Ecto neural progenitor cell (in vitro differentiated cells): ENCODE measurements around the gene ZNF511.
A peak's percentile ranks its signal among the peaks of the same experiment; 100 is the strongest.
"Not testable (repeated sequence)": the region's sequence is repeated elsewhere in the genome, so short reads cannot be mapped to it uniquely, and the experiment has no call there.

Experiments used
- DNase-seq: peaks from one replicate; pipeline ENCODE4 v3.0.0-alpha.2; 2018; ENCODE audit warnings: low spot score

The ZNF511 gene

DNA sequence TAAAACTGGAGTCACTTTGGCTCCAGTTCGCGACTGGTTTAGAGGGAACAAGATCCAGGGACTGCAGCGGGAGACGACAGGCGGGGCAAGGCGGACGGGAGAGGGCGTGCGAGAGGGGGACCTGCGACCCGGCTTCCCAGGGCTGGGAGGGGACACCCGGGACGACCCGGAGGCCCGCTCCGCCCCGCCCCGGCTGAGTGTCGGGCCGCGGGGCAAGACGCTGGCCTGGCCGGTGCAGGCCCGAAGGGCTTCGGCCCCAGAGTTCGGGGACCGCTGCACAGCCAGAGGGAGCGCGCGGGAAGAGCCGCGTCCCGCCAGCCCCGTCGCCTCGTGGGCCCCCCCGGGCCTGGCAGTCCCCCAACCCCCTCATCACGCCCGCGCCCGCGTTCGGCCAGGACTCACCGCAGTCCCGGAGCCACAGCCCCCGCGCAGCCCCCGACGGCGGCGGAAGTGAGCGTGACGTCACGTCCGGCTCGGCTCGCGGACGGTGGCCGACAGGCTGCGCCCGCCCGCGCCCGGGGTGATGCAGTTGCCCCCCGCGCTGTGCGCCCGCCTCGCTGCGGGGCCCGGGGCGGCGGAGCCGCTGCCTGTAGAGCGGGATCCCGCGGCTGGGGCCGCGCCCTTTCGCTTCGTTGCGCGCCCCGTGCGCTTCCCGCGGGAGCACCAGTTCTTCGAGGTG lies at the start of gene ZNF511, which contains the start of gene TUBGCP2:
Gene ZNF511, plus strand, starts transcription at position 494 of the 679 bp plus-strand sequence. Its CDS starts 30 bp downstream, at position 524.
Gene TUBGCP2, minus strand, starts transcription at position 452 of the 679 bp plus-strand sequence. CDS start 5,931 bp downstream, outside the sequence.
- peak; percentile 92 for DNase-seq

- no peak for DNase-seq
Observed at GRCh38 chr10:133259602-133259989, 49.1 kb upstream of the ZNF511 start.

DNA sequence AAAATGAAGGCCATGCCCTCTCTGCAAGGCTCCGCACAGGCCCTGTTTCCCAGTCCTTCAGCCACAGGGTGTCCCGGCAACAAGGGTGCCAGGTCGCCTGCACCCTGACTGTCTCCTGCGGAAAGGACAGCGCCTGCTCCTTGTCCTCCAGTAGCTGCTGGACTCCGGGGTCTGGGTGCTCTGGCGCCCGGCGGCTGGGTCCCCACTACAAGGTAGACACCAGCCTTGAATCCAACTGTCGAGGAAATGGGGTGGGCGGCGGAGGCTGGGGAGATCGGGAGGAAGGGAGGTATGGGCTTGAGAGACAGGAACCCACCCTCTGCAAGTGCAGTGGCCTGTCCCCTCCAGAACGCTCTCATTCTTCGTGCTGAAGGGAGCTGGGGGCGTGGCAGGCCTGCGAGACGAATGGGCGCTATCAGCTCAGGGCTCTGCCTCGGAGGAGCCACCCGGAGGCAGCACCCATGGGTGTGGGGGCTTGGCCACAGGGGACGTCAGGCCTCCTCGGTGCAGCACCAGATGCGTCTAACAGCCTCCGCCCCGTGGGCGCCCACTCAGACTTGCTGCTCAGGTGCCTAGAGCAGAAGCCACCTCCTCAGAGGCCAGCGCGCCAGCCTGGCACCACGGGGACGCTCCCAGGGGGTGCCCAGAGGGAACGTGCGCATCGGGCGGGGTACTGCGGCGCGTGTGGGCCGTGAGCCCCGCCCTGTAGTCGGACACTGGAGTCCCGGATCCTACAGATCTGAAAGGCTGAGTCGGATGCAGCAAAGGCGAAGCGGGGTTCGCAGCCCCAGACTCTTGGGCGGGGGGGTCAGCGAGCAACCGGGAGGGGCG lies 47.6 kb upstream of the ZNF511 start:
- DNase-seq, result no peak

- DNase-seq, result peak; percentile 89
Observed at GRCh38 chr10:133261726-133262325, 46.9 kb upstream of the ZNF511 start.

GRCh38 chr10:133262696-133263095 lies 46.0 kb upstream of the ZNF511 start:
- DNase-seq, result no peak

GRCh38 chr10:133263674-133264073 lies 45.0 kb upstream of the ZNF511 start:
- no peak for DNase-seq

GRCh38 chr10:133264461-133264860 lies 44.3 kb upstream of the ZNF511 start:
- no peak for DNase-seq

DNA sequence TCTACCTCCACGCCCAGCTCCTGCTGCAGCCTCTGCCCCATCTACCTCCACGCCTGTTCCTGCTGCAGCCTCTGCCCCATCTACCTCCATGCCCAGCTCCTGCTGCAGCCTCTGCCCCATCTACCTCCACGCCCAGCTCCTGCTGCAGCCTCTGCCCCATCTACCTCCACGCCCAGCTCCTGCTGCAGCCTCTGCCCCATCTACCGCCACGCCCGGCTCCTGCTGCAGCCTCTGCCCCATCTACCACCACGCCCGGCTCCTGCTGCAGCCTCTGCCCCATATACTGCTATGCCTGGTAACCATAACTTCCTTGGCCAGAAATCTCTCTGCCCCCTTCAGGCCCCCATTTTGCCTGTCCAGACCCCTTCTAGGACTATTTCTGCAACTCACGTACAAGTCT lies 43.7 kb upstream of the ZNF511 start:
- DNase-seq, result not testable (repeated sequence)

- DNase-seq, result no peak
Observed at GRCh38 chr10:133266056-133266795, 42.5 kb upstream of the ZNF511 start.

DNA sequence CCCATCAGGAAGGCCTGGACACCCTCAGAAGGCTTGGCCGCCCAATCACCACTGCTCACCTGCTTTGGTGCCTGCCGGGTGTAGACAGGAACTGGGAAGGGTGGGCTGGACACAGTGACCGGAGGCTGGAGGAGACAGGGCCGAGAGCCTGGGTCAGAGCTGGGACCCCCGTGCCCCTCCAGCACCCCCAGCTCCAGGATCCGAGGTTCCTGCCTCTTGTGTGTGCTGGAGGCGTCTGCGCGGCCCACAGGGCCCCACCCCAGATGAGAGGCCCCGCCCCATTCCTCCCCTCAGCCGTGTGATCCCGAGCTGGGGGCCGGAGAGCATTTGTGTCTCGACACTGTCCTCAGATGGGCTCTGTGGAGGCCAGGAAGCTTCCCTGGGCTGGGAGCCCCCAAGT lies 41.4 kb upstream of the ZNF511 start:
- no peak for DNase-seq

- DNase-seq, result no peak
Observed at GRCh38 chr10:133267829-133268228, 40.9 kb upstream of the ZNF511 start.

GRCh38 chr10:133268532-133268931 lies 40.2 kb upstream of the ZNF511 start:
- DNase-seq, result no peak

GRCh38 chr10:133269367-133269766 lies 39.3 kb upstream of the ZNF511 start:
- no peak for DNase-seq

- DNase-seq, result no peak
Observed at GRCh38 chr10:133270204-133270603, 38.5 kb upstream of the ZNF511 start.

GRCh38 chr10:133270773-133271297 lies 37.9 kb upstream of the ZNF511 start:
- DNase-seq, result no peak

DNA sequence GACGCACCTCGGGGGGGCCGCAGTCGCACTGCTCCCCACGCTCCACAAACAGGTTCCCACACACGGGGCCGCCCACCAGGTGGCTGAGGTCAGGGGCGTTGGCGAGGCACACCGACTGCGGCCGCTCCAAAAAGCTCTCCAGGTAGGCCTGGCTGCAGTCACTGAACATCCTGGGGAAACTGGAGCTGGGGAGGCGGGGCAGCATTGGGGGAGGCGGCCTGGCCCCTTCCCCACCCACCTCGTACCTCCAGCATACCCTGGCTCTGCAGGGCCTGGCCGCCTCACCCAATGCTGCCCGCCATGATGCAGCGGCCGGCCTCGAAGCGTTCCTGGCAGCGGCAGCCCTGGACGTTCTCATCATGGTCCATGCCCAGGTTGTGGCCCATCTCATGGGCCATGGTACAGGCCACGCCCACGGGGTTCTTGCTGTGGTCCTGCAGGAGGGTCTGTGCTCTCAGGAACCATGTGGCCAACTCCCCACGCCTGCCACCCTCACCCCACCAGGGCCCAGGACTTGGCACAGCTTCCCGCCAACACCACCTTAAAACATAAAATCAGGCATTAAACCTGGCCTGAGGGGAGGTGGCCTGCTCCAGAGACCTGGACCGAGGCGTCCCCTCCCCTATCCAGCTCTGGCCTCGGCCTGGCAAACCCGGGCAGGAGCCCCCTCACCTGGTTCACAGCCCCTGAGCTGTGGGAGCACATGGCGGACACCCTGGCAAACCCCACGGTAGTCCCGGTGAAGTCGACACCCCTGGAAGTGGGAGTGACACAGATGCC lies 37.0 kb upstream of the ZNF511 start:
- no peak for DNase-seq

- DNase-seq, result no peak
Observed at GRCh38 chr10:133272301-133272963, 36.3 kb upstream of the ZNF511 start.

DNA sequence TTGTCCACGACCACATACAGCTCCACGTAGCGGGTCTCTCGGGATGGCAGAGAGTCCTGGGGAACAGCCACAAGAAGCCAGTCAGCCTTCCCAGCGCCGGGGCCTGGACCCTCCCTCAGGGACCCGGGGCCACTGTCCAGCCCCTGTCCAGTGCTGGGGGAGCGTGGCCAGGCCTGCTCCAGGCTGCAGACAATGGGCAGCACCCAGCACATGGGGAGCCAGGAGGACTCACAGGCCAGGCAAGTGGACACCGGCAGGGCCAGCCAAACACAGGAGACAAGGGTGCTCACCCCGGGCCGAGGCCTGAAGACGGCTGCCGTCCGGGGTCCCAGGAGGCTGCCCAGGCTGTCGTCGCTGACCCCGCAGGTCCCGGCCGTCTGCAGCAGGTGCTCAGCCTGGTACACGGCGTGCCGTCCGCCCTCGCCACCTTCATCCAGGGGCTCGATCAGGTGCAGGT lies 35.7 kb upstream of the ZNF511 start:
- DNase-seq, result no peak

GRCh38 chr10:133273534-133274143 lies 35.1 kb upstream of the ZNF511 start:
- DNase-seq, result no peak
